ENCODE measurements around the gene BBS2.

Gene BBS2
- 11.5 to 63.2 reads per million in 2 experiments for total RNA-seq

GRCh38 chr16:56519459-56520250 lies at the start of gene BBS2:
Gene BBS2 (minus strand): TSS chr16:56520024. CDS start chr16:56519862, 162 bp downstream.
- peak; percentile 83 for DNase-seq (ENCODE audit: low read depth)

GRCh38 chr16:56564793-56565477 lies 45.1 kb upstream of the BBS2 start, which contains the start of gene MT4:
Gene MT4 (plus strand): TSS chr16:56565073. CDS start chr16:56565129, 56 bp downstream.
- no peak for DNase-seq (ENCODE audit: low read depth)

- no peak for DNase-seq (ENCODE audit: low read depth)
Observed at GRCh38 chr16:56561126-56561525, 41.3 kb upstream of the BBS2 start.

GRCh38 chr16:56560447-56560846 lies 40.6 kb upstream of the BBS2 start:
- no peak for DNase-seq (ENCODE audit: low read depth)

- DNase-seq (ENCODE audit: low read depth) = no peak
Observed at GRCh38 chr16:56559109-56559508, 39.3 kb upstream of the BBS2 start.

GRCh38 chr16:56558024-56558747 lies 38.4 kb upstream of the BBS2 start:
- no peak for DNase-seq (ENCODE audit: low read depth)

- DNase-seq (ENCODE audit: low read depth) = no peak
Observed at GRCh38 chr16:56554441-56554840, 34.6 kb upstream of the BBS2 start.

- no peak for DNase-seq (ENCODE audit: low read depth)
Observed at GRCh38 chr16:56551796-56552738, 32.2 kb upstream of the BBS2 start.

GRCh38 chr16:56549744-56550385 lies 30.0 kb upstream of the BBS2 start:
- no peak for DNase-seq (ENCODE audit: low read depth)

- DNase-seq (ENCODE audit: low read depth) = no peak
Observed at GRCh38 chr16:56549161-56549560, 29.3 kb upstream of the BBS2 start.

- no peak for DNase-seq (ENCODE audit: low read depth)
Observed at GRCh38 chr16:56547949-56548567, 28.2 kb upstream of the BBS2 start.

GRCh38 chr16:56547120-56547948 lies 27.5 kb upstream of the BBS2 start:
- no peak for DNase-seq (ENCODE audit: low read depth)

GRCh38 chr16:56542039-56542438 lies 22.2 kb upstream of the BBS2 start:
- DNase-seq (ENCODE audit: low read depth) = no peak

- no peak for DNase-seq (ENCODE audit: low read depth)
Observed at GRCh38 chr16:56539656-56540055, 19.8 kb upstream of the BBS2 start.

GRCh38 chr16:56538331-56538730 lies 18.5 kb upstream of the BBS2 start:
- no peak for DNase-seq (ENCODE audit: low read depth)

GRCh38 chr16:56534847-56535383 lies 15.1 kb upstream of the BBS2 start:
- DNase-seq (ENCODE audit: low read depth) = no peak

- DNase-seq (ENCODE audit: low read depth) = no peak
Observed at GRCh38 chr16:56532714-56533113, 12.9 kb upstream of the BBS2 start.

- no peak for DNase-seq (ENCODE audit: low read depth)
Observed at GRCh38 chr16:56530872-56531271, 11.0 kb upstream of the BBS2 start.

- no peak for DNase-seq (ENCODE audit: low read depth)
Observed at GRCh38 chr16:56525236-56525635, 5.4 kb upstream of the BBS2 start.
